Fibroblast of lung (primary cell): ENCODE results near the gene SERPINH1.

Experiments
- EZH2 ChIP-seq: IDR thresholded peaks from 2 replicates; pipeline ENCODE4 v1.5.1; 2012; ENCODE audit warnings: low read length, control low read depth, mild to moderate bottlenecking; ENCODE audit errors: missing control alignments
- TF ChIP-seq, protein P1 (sequence below), 2 donors: IDR thresholded peaks in 1 of 2; conservative IDR thresholded peaks in 1 of 2; 1 replicate in 1 of 2; 2 replicates in 1 of 2; pipeline ENCODE4 v1.5.1; 2011 to 2012; ENCODE audit warnings: low read length in 2 of 2, control low read depth in 1 of 2, inconsistent platforms in 1 of 2, low read depth in 1 of 2, mild to moderate bottlenecking in 1 of 2

DNA sequence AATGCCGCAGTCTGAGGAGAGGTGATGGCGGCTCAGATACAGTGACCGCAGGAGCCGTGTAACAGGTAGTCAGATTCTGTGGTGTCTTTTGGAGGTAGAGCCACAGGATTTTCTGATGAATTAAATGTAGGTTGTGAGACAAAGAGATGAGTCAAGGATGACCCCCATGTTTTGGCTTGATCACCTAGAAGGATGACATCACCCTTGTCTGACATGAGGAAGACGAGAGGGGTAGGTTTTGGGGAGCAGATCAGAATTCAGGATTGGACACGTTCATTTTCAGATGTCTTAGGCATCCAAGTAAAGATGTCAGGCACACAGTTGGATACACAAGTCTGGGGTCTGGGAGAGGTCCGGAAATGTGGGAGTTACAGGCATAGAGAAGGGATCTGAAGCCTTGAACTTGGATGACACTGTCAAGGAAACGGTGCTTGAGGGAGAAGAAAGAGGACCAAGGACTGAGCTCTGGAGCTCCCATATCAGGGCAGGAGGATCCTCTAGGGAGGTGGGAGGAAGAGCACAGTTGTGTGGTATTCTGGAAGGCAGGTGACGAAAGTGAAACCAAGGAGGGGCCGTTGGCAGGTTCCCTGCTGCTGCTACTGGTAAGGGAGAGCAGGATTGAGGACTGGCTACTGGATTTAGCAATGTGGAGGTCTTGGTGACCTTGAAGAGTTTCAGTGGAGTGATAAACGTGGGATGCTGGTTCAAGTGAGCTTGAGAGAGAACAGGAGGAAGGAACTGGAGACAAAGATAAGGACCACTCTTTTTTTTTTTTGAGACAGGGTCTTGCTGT is 23.7 kb upstream of the SERPINH1 start:
- no peak for TF ChIP-seq EZH2
- TF ChIP-seq, protein P1, sequence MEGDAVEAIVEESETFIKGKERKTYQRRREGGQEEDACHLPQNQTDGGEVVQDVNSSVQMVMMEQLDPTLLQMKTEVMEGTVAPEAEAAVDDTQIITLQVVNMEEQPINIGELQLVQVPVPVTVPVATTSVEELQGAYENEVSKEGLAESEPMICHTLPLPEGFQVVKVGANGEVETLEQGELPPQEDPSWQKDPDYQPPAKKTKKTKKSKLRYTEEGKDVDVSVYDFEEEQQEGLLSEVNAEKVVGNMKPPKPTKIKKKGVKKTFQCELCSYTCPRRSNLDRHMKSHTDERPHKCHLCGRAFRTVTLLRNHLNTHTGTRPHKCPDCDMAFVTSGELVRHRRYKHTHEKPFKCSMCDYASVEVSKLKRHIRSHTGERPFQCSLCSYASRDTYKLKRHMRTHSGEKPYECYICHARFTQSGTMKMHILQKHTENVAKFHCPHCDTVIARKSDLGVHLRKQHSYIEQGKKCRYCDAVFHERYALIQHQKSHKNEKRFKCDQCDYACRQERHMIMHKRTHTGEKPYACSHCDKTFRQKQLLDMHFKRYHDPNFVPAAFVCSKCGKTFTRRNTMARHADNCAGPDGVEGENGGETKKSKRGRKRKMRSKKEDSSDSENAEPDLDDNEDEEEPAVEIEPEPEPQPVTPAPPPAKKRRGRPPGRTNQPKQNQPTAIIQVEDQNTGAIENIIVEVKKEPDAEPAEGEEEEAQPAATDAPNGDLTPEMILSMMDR (conservative IDR thresholded peaks at IDR 0.05 in 1 of 2, IDR thresholded peaks at IDR 0.05 in 1 of 2; ENCODE audit: low read depth in 1 of 2, low read length in 2 of 2): no peak
